ENCODE results near the gene GPR68.

GRCh38 chr14:91250912-91251311 is 6.4 kb upstream of the GPR68 start:
- TF ChIP-seq CTCF (conservative IDR thresholded peaks at IDR 0.05; ENCODE audit: low read length): no peak
- no peak for TF ChIP-seq EZH2phosphoT487 (IDR thresholded peaks at IDR 0.05; ENCODE audit: borderline replicate concordance, low read depth, low read length)

All from OCI-LY7 (cell line).